ENCODE measurements around the gene SMYD4.

The SMYD4 gene

GRCh38 chr17:1796800-1797199 lies 32.9 kb downstream of the SMYD4 start:
- no peak overlapping the region for H3K4me3 ChIP-seq (ENCODE audit: low read length)
- no peak for DNase-seq (ENCODE audit: low read depth)
- no peak for TF ChIP-seq CTCF (IDR thresholded peaks at IDR 0.05; ENCODE audit: insufficient read depth, low read depth, low read length, missing control alignments)

GRCh38 chr17:1793447-1793806 lies 36.3 kb downstream of the SMYD4 start:
- peak; percentile 81 for DNase-seq (ENCODE audit: low read depth)
- no peak overlapping the region for H3K4me3 ChIP-seq (ENCODE audit: low read length)
- TF ChIP-seq CTCF (IDR thresholded peaks at IDR 0.05; ENCODE audit: insufficient read depth, low read depth, low read length, missing control alignments): no peak

GRCh38 chr17:1792495-1793446 lies 36.9 kb downstream of the SMYD4 start:
- no peak overlapping the region for H3K4me3 ChIP-seq (ENCODE audit: low read length)
- peak; percentile 20 for DNase-seq (ENCODE audit: low read depth)
- TF ChIP-seq CTCF (IDR thresholded peaks at IDR 0.05; ENCODE audit: insufficient read depth, low read depth, low read length, missing control alignments): no peak

GRCh38 chr17:1789936-1790335 lies 39.8 kb downstream of the SMYD4 start:
- TF ChIP-seq CTCF (IDR thresholded peaks at IDR 0.05; ENCODE audit: insufficient read depth, low read depth, low read length, missing control alignments): no peak
- no peak overlapping the region for H3K4me3 ChIP-seq (ENCODE audit: low read length)
- no peak for DNase-seq (ENCODE audit: low read depth)

GRCh38 chr17:1787301-1787902 lies 42.3 kb downstream of the SMYD4 start:
- peak; percentile 92 for DNase-seq (ENCODE audit: low read depth)
- H3K4me3 ChIP-seq (ENCODE audit: low read length): no peak overlapping the region
- TF ChIP-seq CTCF (IDR thresholded peaks at IDR 0.05; ENCODE audit: insufficient read depth, low read depth, low read length, missing control alignments): no peak

- no peak for TF ChIP-seq CTCF (IDR thresholded peaks at IDR 0.05; ENCODE audit: insufficient read depth, low read depth, low read length, missing control alignments)
- no peak for DNase-seq (ENCODE audit: low read depth)
- no peak overlapping the region for H3K4me3 ChIP-seq (ENCODE audit: low read length)
Observed at GRCh38 chr17:1786708-1787107, 43.0 kb downstream of the SMYD4 start.

Measured in epithelial cell of esophagus (primary cell).